Measurements from ENCODE around the gene CNST.

Gene CNST

GRCh38 chr1:246674049-246674448 lies 107.8 kb downstream of the CNST start:
- no peak for DNase-seq

GRCh38 chr1:246677842-246678241 lies 111.6 kb downstream of the CNST start:
- Histone ChIP-seq H3K36me3 (replicated peaks; ENCODE audit: insufficient read depth, low read length) (no peaks in the 10 kb centered on the region), H3K27me3 (replicated peaks; ENCODE audit: insufficient read depth, low read length) (no peaks in the 10 kb centered on the region), H3K4me1 (ENCODE audit: low read length) (no peaks in the 10 kb centered on the region), H3K4me3 (ENCODE audit: low read length) (no peak overlapping the region), H2AFZ (ENCODE audit: low read length) (no peak overlapping the region), H4K20me1 (ENCODE audit: insufficient read depth, low read length) (no peaks in the 10 kb centered on the region), H3K79me2 (ENCODE audit: low read length) (no peaks in the 10 kb centered on the region), H3K4me2 (ENCODE audit: low read depth, low read length) (no peak overlapping the region), H3K9me2 (replicated peaks; ENCODE audit: insufficient read depth, low read length) (no peaks in the 10 kb centered on the region), H3K9ac (ENCODE audit: low read length) (no peak overlapping the region), H3K9me3 (replicated peaks; ENCODE audit: insufficient read depth, low read length) (no peaks in the 10 kb centered on the region), H3K27ac (ENCODE audit: low read length) (no peak overlapping the region), H3F3A (ENCODE audit: insufficient read depth, low read length) (no peaks in the 10 kb centered on the region)
- DNase-seq, result no peak
- TF ChIP-seq CTCF (IDR thresholded peaks at IDR 0.05; ENCODE audit: low read length) (no peak), EZH2phosphoT487 (IDR thresholded peaks at IDR 0.05; ENCODE audit: low read length) (no peak)

More at GRCh38 chr1:246674049-246674448, 107.8 kb downstream of the CNST start:
- Histone ChIP-seq H3K9ac (ENCODE audit: low read length) (no peak overlapping the region), H3K4me1 (ENCODE audit: low read length) (no peaks in the 10 kb centered on the region), H3K9me3 (replicated peaks; ENCODE audit: insufficient read depth, low read length) (no peaks in the 10 kb centered on the region), H3K79me2 (ENCODE audit: low read length) (no peaks in the 10 kb centered on the region), H3K27ac (ENCODE audit: low read length) (no peak overlapping the region), H3K4me3 (ENCODE audit: low read length) (no peak overlapping the region), H2AFZ (ENCODE audit: low read length) (no peak overlapping the region), H3F3A (ENCODE audit: insufficient read depth, low read length) (no peaks in the 10 kb centered on the region), H3K36me3 (replicated peaks; ENCODE audit: insufficient read depth, low read length) (no peaks in the 10 kb centered on the region), H4K20me1 (ENCODE audit: insufficient read depth, low read length) (no peaks in the 10 kb centered on the region), H3K9me2 (replicated peaks; ENCODE audit: insufficient read depth, low read length) (no peaks in the 10 kb centered on the region), H3K4me2 (ENCODE audit: low read depth, low read length) (no peak overlapping the region), H3K27me3 (replicated peaks; ENCODE audit: insufficient read depth, low read length) (no peaks in the 10 kb centered on the region)
- TF ChIP-seq EZH2phosphoT487 (IDR thresholded peaks at IDR 0.05; ENCODE audit: low read length), result no peak

- H3K79me2 ChIP-seq (ENCODE audit: low read length), result no peaks in the 10 kb centered on the region
- no peaks in the 10 kb centered on the region for H4K20me1 ChIP-seq (ENCODE audit: insufficient read depth, low read length)
- H3K9me3 ChIP-seq (replicated peaks; ENCODE audit: insufficient read depth, low read length), result no peaks in the 10 kb centered on the region
- H3F3A ChIP-seq (ENCODE audit: insufficient read depth, low read length), result no peaks in the 10 kb centered on the region
- no peak overlapping the region for H3K4me3 ChIP-seq (ENCODE audit: low read length)
- no peaks in the 10 kb centered on the region for H3K27me3 ChIP-seq (replicated peaks; ENCODE audit: insufficient read depth, low read length)
- no peak overlapping the region for H3K27ac ChIP-seq (ENCODE audit: low read length)
- no peak for TF ChIP-seq CTCF (IDR thresholded peaks at IDR 0.05; ENCODE audit: low read length)
- H3K9me2 ChIP-seq (replicated peaks; ENCODE audit: insufficient read depth, low read length), result no peaks in the 10 kb centered on the region
- H3K36me3 ChIP-seq (replicated peaks; ENCODE audit: insufficient read depth, low read length), result no peaks in the 10 kb centered on the region
- DNase-seq, result no peak
- no peak overlapping the region for H2AFZ ChIP-seq (ENCODE audit: low read length)
- H3K9ac ChIP-seq (ENCODE audit: low read length), result no peak overlapping the region
- H3K4me2 ChIP-seq (ENCODE audit: low read depth, low read length), result no peak overlapping the region
- no peaks in the 10 kb centered on the region for H3K4me1 ChIP-seq (ENCODE audit: low read length)
These were observed 112.8 kb downstream of the CNST start for GRCh38 chr1:246678816-246679793.

GRCh38 chr1:246679794-246680177 lies 113.5 kb downstream of the CNST start:
- Histone ChIP-seq H3K9me2 (replicated peaks; ENCODE audit: insufficient read depth, low read length) (no peaks in the 10 kb centered on the region), H3K36me3 (replicated peaks; ENCODE audit: insufficient read depth, low read length) (no peaks in the 10 kb centered on the region), H3K27me3 (replicated peaks; ENCODE audit: insufficient read depth, low read length) (no peaks in the 10 kb centered on the region), H3F3A (ENCODE audit: insufficient read depth, low read length) (no peaks in the 10 kb centered on the region), H3K9me3 (replicated peaks; ENCODE audit: insufficient read depth, low read length) (no peaks in the 10 kb centered on the region), H2AFZ (ENCODE audit: low read length) (no peak overlapping the region), H3K79me2 (ENCODE audit: low read length) (no peaks in the 10 kb centered on the region), H3K4me3 (ENCODE audit: low read length) (no peak overlapping the region), H3K9ac (ENCODE audit: low read length) (no peak overlapping the region), H4K20me1 (ENCODE audit: insufficient read depth, low read length) (no peaks in the 10 kb centered on the region), H3K4me1 (ENCODE audit: low read length) (no peaks in the 10 kb centered on the region), H3K27ac (ENCODE audit: low read length) (no peak overlapping the region), H3K4me2 (ENCODE audit: low read depth, low read length) (no peak overlapping the region)
- DNase-seq, result no peak
- TF ChIP-seq CTCF (IDR thresholded peaks at IDR 0.05; ENCODE audit: low read length) (no peak), EZH2phosphoT487 (IDR thresholded peaks at IDR 0.05; ENCODE audit: low read length) (no peak), EZH2 (optimal IDR thresholded peaks at IDR 0.05; ENCODE audit: low read depth, low read length) (no peak)
